ENCODE data around the gene SCN3B. TPM values are rescaled to one million over a fixed set of nuclear protein-coding genes. Genes with fewer than 3 reads are reported as not detected.

The SCN3B gene
- polyA plus RNA-seq, 1 donor (not counting 4 experiments of a cell fraction or from before 2014, with no cell fraction given) = 0.08 TPM

DNA sequence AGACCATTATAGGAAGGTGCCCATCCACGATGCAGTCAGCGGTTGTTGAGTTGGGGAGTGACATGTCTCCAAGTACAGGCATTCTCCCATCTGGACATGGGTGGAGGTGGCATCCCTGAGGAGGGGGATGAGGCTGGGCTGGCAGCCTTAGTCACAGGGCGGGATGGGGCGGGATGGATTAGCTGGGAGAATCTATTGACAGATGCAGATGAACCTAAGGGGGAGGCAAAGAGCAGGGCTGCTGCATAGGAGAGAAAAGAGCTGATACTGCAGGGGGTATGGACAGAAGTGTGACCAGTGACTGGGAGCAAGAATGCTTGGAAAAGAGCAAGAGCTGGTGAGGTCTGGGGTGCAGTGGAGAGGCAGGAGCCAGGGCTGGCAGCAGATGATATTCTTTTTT, 42.7 kb downstream of the SCN3B start:
- Histone ChIP-seq H3K9me1 (ENCODE audit: control insufficient read depth, extremely low read depth, insufficient read depth, low read length) (no peaks in the 10 kb centered on the region), H3K4me2 (ENCODE audit: control insufficient read depth, extremely low read depth, insufficient read depth, low read depth, low read length) (no peak overlapping the region), H3K4me3 (ENCODE audit: control insufficient read depth in 2 of 3, extremely low read depth in 1 of 3, insufficient read depth in 2 of 3, low read depth in 1 of 3, low read length in 3 of 3) (no peak overlapping the region), H4K20me1 (ENCODE audit: control insufficient read depth, extremely low read depth, insufficient read depth, low read length) (no peaks in the 10 kb centered on the region), H3K4me1 (ENCODE audit: control insufficient read depth, extremely low read depth, insufficient read depth, low read length) (peaks cover 7% of the 10 kb centered on the region), H3K9ac (ENCODE audit: control insufficient read depth, extremely low read depth, insufficient read depth, low read length) (no peak overlapping the region), H3K36me3 (ENCODE audit: control insufficient read depth in 2 of 2, extremely low read depth in 1 of 2, insufficient read depth in 2 of 2, low read length in 2 of 2) (no peaks in the 10 kb centered on the region), H3K9me3 (ENCODE audit: control insufficient read depth, low read depth, low read length) (no peaks in the 10 kb centered on the region), H3K27ac (ENCODE audit: control insufficient read depth, insufficient read depth, low read length) (no peak overlapping the region), H3K27me3 (ENCODE audit: control insufficient read depth, extremely low read depth, insufficient read depth, low read length) (peaks cover 5% of the 10 kb centered on the region), H2AFZ (ENCODE audit: control insufficient read depth, low read length) (no peak overlapping the region), H3K79me2 (ENCODE audit: control insufficient read depth, insufficient read depth, low read length) (no peaks in the 10 kb centered on the region)
- dilution Hi-C loops (cut with MboI; ENCODE audit: extremely low pct_ligation_motif_present, low sequenced_read_pairs) = no loop called here
- FAIRE-seq (no peak), DNase-seq (ENCODE audit: low read depth, low spot score) (no peak)
- TF ChIP-seq EZH2 (IDR thresholded peaks at IDR 0.05; ENCODE audit: low read length) = no peak
- TF ChIP-seq, protein P1, sequence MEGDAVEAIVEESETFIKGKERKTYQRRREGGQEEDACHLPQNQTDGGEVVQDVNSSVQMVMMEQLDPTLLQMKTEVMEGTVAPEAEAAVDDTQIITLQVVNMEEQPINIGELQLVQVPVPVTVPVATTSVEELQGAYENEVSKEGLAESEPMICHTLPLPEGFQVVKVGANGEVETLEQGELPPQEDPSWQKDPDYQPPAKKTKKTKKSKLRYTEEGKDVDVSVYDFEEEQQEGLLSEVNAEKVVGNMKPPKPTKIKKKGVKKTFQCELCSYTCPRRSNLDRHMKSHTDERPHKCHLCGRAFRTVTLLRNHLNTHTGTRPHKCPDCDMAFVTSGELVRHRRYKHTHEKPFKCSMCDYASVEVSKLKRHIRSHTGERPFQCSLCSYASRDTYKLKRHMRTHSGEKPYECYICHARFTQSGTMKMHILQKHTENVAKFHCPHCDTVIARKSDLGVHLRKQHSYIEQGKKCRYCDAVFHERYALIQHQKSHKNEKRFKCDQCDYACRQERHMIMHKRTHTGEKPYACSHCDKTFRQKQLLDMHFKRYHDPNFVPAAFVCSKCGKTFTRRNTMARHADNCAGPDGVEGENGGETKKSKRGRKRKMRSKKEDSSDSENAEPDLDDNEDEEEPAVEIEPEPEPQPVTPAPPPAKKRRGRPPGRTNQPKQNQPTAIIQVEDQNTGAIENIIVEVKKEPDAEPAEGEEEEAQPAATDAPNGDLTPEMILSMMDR (optimal IDR thresholded peaks at IDR 0.05 in 1 of 3, IDR thresholded peaks at IDR 0.05 in 1 of 3, conservative IDR thresholded peaks at IDR 0.05 in 1 of 3; ENCODE audit: extremely low read depth in 1 of 3, insufficient read depth in 2 of 3, low read length in 3 of 3) = no peak

DNA sequence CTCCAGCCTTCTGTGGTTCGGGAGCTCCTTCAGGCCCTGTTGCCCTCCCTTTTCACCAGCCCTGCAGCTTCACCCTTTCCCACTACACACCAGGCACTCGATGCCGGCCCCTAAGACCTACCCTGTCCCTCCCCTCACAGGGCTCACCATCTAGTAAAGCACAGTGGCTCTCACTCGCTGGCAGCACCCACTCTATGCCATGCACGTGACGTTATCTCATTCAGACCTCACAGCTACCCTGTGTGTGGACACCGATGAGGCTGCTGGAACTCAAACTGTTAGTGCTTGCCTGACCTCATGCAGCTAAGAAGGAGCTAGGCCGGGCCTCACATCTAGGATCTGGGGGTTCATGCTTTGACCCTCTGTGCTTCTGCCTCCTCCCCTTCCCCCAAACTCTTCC, 45.5 kb downstream of the SCN3B start:
- no peak overlapping the region for H3K4me2 ChIP-seq (ENCODE audit: control insufficient read depth, extremely low read depth, insufficient read depth, low read depth, low read length)
- H3K9me1 ChIP-seq (ENCODE audit: control insufficient read depth, extremely low read depth, insufficient read depth, low read length) = no peaks in the 10 kb centered on the region
- H3K4me3 ChIP-seq (ENCODE audit: control insufficient read depth in 2 of 3, extremely low read depth in 1 of 3, insufficient read depth in 2 of 3, low read depth in 1 of 3, low read length in 3 of 3) = no peak overlapping the region
- dilution Hi-C loops (cut with MboI; ENCODE audit: extremely low pct_ligation_motif_present, low sequenced_read_pairs) = no loop called here
- H2AFZ ChIP-seq (ENCODE audit: control insufficient read depth, low read length) = no peak overlapping the region
- no peak overlapping the region for H3K27ac ChIP-seq (ENCODE audit: control insufficient read depth, insufficient read depth, low read length)
- H3K4me1 ChIP-seq (ENCODE audit: control insufficient read depth, extremely low read depth, insufficient read depth, low read length) = no peaks in the 10 kb centered on the region
- DNase-seq (ENCODE audit: low read depth, low spot score) = no peak
- TF ChIP-seq, protein P1 (optimal IDR thresholded peaks at IDR 0.05 in 1 of 3, IDR thresholded peaks at IDR 0.05 in 1 of 3, conservative IDR thresholded peaks at IDR 0.05 in 1 of 3; ENCODE audit: extremely low read depth in 1 of 3, insufficient read depth in 2 of 3, low read length in 3 of 3) = no peak
- no peak for TF ChIP-seq EZH2 (IDR thresholded peaks at IDR 0.05; ENCODE audit: low read length)
- no peaks in the 10 kb centered on the region for H3K9me3 ChIP-seq (ENCODE audit: control insufficient read depth, low read depth, low read length)
- H3K79me2 ChIP-seq (ENCODE audit: control insufficient read depth, insufficient read depth, low read length) = no peaks in the 10 kb centered on the region
- peaks cover 5% of the 10 kb centered on the region for H3K27me3 ChIP-seq (ENCODE audit: control insufficient read depth, extremely low read depth, insufficient read depth, low read length)
- H3K36me3 ChIP-seq (ENCODE audit: control insufficient read depth in 2 of 2, extremely low read depth in 1 of 2, insufficient read depth in 2 of 2, low read length in 2 of 2) = no peaks in the 10 kb centered on the region
- H3K9ac ChIP-seq (ENCODE audit: control insufficient read depth, extremely low read depth, insufficient read depth, low read length) = no peak overlapping the region
- FAIRE-seq = no peak
- no peaks in the 10 kb centered on the region for H4K20me1 ChIP-seq (ENCODE audit: control insufficient read depth, extremely low read depth, insufficient read depth, low read length)
